HG03039 (cell line): ENCODE data around the gene HOXC9.
"Not testable (repeated sequence)": the region's sequence is repeated elsewhere in the genome, so short reads cannot be mapped to it uniquely, and the experiment has no call there.

Experiments used
- ATAC-seq: cut with Tn5 transposase; IDR thresholded peaks from one replicate; pipeline ENCODE4 v1.9.1; 2021; ENCODE audit warnings: mild to moderate bottlenecking, moderate library complexity; ENCODE audit not compliant: unreplicated experiment

The HOXC9 gene

GRCh38 chr12:54036620-54037359 lies 36.8 kb downstream of the HOXC9 start:
- ATAC-seq, result no peak

GRCh38 chr12:54037360-54038283 lies 37.7 kb downstream of the HOXC9 start:
- ATAC-seq, result no peak

- ATAC-seq, result no peak
These were observed 38.4 kb downstream of the HOXC9 start for GRCh38 chr12:54038284-54038870.

GRCh38 chr12:54038871-54039414 lies 39.0 kb downstream of the HOXC9 start:
- no peak for ATAC-seq

- no peak for ATAC-seq
These were observed 39.6 kb downstream of the HOXC9 start for GRCh38 chr12:54039417-54040147.

GRCh38 chr12:54040148-54040494 lies 40.2 kb downstream of the HOXC9 start:
- no peak for ATAC-seq

GRCh38 chr12:54040648-54041047 lies 40.7 kb downstream of the HOXC9 start:
- no peak for ATAC-seq

GRCh38 chr12:54041097-54041690 lies 41.2 kb downstream of the HOXC9 start:
- ATAC-seq, result no peak

- not testable (repeated sequence) for ATAC-seq
These were observed 42.1 kb downstream of the HOXC9 start for GRCh38 chr12:54042033-54042432.

GRCh38 chr12:54042970-54043853 lies 43.3 kb downstream of the HOXC9 start:
- no peak for ATAC-seq

GRCh38 chr12:54044425-54045103 lies 44.6 kb downstream of the HOXC9 start:
- no peak for ATAC-seq

GRCh38 chr12:54045401-54045800 lies 45.4 kb downstream of the HOXC9 start:
- no peak for ATAC-seq

- no peak for ATAC-seq
These were observed 46.0 kb downstream of the HOXC9 start for GRCh38 chr12:54045868-54046521.

GRCh38 chr12:54046809-54047159 lies 46.8 kb downstream of the HOXC9 start:
- ATAC-seq, result no peak

GRCh38 chr12:54047160-54047963 lies 47.4 kb downstream of the HOXC9 start:
- ATAC-seq, result no peak

- ATAC-seq, result no peak
These were observed 48.0 kb downstream of the HOXC9 start for GRCh38 chr12:54047964-54048303.

- ATAC-seq, result no peak
These were observed 48.6 kb downstream of the HOXC9 start for GRCh38 chr12:54048406-54049093.
